A549 treated with AZD9567 at 1 μM for 4 hours (cell line): ENCODE data around the gene KCNMB4. TPM values are rescaled to one million over a fixed set of nuclear protein-coding genes. Genes with fewer than 3 reads are reported as not detected.

Experiments used
- total RNA-seq: library from RNA; stranded (reverse); fragments of 200-300 nt; extraction: Qiagen RNA extraction; gene quantifications from 5 replicates; pipeline ENCODE4 v1.2.3, GENCODE V29; 2022; ENCODE audit not compliant: insufficient read depth

KCNMB4 gene
- total RNA-seq, result 0.17 to 4.3 TPM (median 0.23 TPM) in 5 replicates

GRCh38 chr12:70365648-70366518 lies at the start of gene KCNMB4:
Gene KCNMB4 (plus strand): TSS chr12:70366290. CDS start chr12:70366735, 445 bp downstream.

Other genes starting within 250 kb of the KCNMB4 start
- gene CNOT2, start 122.9 kb upstream of the KCNMB4 start, total RNA-seq, result 30.8 to 68.2 TPM (median 36.1 TPM) in 5 replicates